SK-N-MC (cell line): Measurements from ENCODE around the gene OR8J3.
"Not testable (repeated sequence)": the region's sequence is repeated elsewhere in the genome, so short reads cannot be mapped to it uniquely, and the experiment has no call there.

ENCODE experiments used
- DNase-seq: peaks from one replicate; pipeline ENCODE4 v3.0.0-alpha.2; 2011; ENCODE audit warnings: low read depth, low spot score
- H3K27ac ChIP-seq: fragments of 200-600 bp; sonication (generic); 2 replicates; pipeline ENCODE4 v1.5.1; 2016; ENCODE audit warnings: mixed run types
- H3K36me3 ChIP-seq: fragments of 200-600 bp; sonication (generic); 2 replicates; pipeline ENCODE4 v1.6.1; 2017; ENCODE audit warnings: antibody characterized with exemption, low read length, mixed read lengths; ENCODE audit not compliant: insufficient read depth
- H3K4me3 ChIP-seq: fragments of 200-600 bp; sonication (generic); 2 replicates; pipeline ENCODE4 v1.5.1; 2016
- H3K9ac ChIP-seq: fragments of 200-600 bp; sonication (generic); 2 replicates; pipeline ENCODE4 v1.8.0; 2017; ENCODE audit warnings: mixed run types, mixed read lengths; ENCODE audit not compliant: insufficient read length
- H3K9me3 ChIP-seq: fragments of 200-600 bp; sonication (generic); 2 replicates; pipeline ENCODE4 v1.6.1; 2017; ENCODE audit warnings: low read depth, mild to moderate bottlenecking, antibody characterized with exemption, low read length, moderate library complexity, mixed read lengths
- EZH2 ChIP-seq: fragments of 200-600 bp; sonication (generic); IDR thresholded peaks from one replicate; pipeline ENCODE4 v1.6.1; 2017; ENCODE audit warnings: antibody characterized with exemption
- FOXP2 ChIP-seq: optimal IDR thresholded peaks from 2 replicates; pipeline ENCODE3; 2011; ENCODE audit warnings: mild to moderate bottlenecking, moderate library complexity; ENCODE audit not compliant: insufficient read depth; ENCODE audit errors: extremely low read length, control extremely low read depth
- POLR2AphosphoS5 ChIP-seq: IDR thresholded peaks from 2 replicates; pipeline ENCODE4 v1.6.1; 2012; ENCODE audit warnings: mild to moderate bottlenecking, low read depth, low read length, borderline replicate concordance

The OR8J3 gene

GRCh38 chr11:56151376-56151775 is 11.4 kb upstream of the OR8J3 start:
- Histone ChIP-seq H3K27ac (no peak overlapping the region), H3K9ac (no peak overlapping the region), H3K36me3 (no peaks in the 10 kb centered on the region), H3K9me3 (no peaks in the 10 kb centered on the region), H3K4me3 (no peak overlapping the region)
- DNase-seq: no peak
- TF ChIP-seq EZH2 (no peak), POLR2AphosphoS5 (no peak)

GRCh38 chr11:56143681-56144080 is 3.7 kb upstream of the OR8J3 start:
- H3K36me3 ChIP-seq, DNase-seq, H3K9ac ChIP-seq, H3K9me3 ChIP-seq, H3K4me3 ChIP-seq, H3K27ac ChIP-seq: not testable (repeated sequence)

GRCh38 chr11:56122073-56122472 is 17.9 kb downstream of the OR8J3 start, which contains the start of gene OR8H3:
Gene OR8H3, plus strand, starts transcription at chr11:56122373. Its CDS starts 0 bp downstream, at chr11:56122373.
- Histone ChIP-seq H3K27ac (no peak within 1 kb of the TSS), H3K9ac (no peak within 1 kb of the TSS), H3K36me3 (no peaks in the 10 kb centered on the region), H3K4me3 (no peak within 1 kb of the TSS), H3K9me3 (no peaks in the 10 kb centered on the region)
- TF ChIP-seq EZH2 (no peak), POLR2AphosphoS5 (no peak), FOXP2 (no peak)
- no peak for DNase-seq

GRCh38 chr11:56103210-56103737 is 36.7 kb downstream of the OR8J3 start, which contains the start of gene OR8H2:
Gene OR8H2, plus strand, starts transcription at chr11:56103687. Its CDS starts 1,356 bp downstream, at chr11:56105043.
- no peak within 1 kb of the TSS for H3K4me3 ChIP-seq
- H3K9ac ChIP-seq: no peak within 1 kb of the TSS
- DNase-seq: no peak
- H3K9me3 ChIP-seq: no peaks in the 10 kb centered on the region
- TF ChIP-seq EZH2 (no peak), FOXP2 (no peak), POLR2AphosphoS5 (no peak)
- H3K36me3 ChIP-seq: no peaks in the 10 kb centered on the region
- H3K27ac ChIP-seq: no peak within 1 kb of the TSS

GRCh38 chr11:56093008-56093407 is 47.0 kb downstream of the OR8J3 start, which contains the start of gene OR8I2:
Gene OR8I2, plus strand, starts transcription at chr11:56093308. Its CDS starts 0 bp downstream, at chr11:56093308.
- DNase-seq: no peak
- no peaks in the 10 kb centered on the region for H3K9me3 ChIP-seq

GRCh38 chr11:56089697-56090096 is 50.3 kb downstream of the OR8J3 start:
- Histone ChIP-seq H3K36me3 (no peaks in the 10 kb centered on the region), H3K27ac (no peak overlapping the region), H3K4me3 (no peak overlapping the region), H3K9ac (no peak overlapping the region), H3K9me3 (no peaks in the 10 kb centered on the region)
- DNase-seq: no peak
- no peak for TF ChIP-seq FOXP2
- no peak for TF ChIP-seq POLR2AphosphoS5
- TF ChIP-seq EZH2: no peak

More at GRCh38 chr11:56093008-56093407, 47.0 kb downstream of the OR8J3 start, which contains the start of gene OR8I2:
- no peak for TF ChIP-seq POLR2AphosphoS5
- no peak for TF ChIP-seq EZH2
- no peak for TF ChIP-seq FOXP2
- Histone ChIP-seq H3K9ac (no peak within 1 kb of the TSS), H3K27ac (no peak within 1 kb of the TSS), H3K4me3 (no peak within 1 kb of the TSS), H3K36me3 (no peaks in the 10 kb centered on the region)
